Measurements from ENCODE around the gene NLGN1.
"Not testable (repeated sequence)": the region's sequence is repeated elsewhere in the genome, so short reads cannot be mapped to it uniquely, and the experiment has no call there.

Gene NLGN1

GRCh38 chr3:174220775-174221554, 823.4 kb downstream of the NLGN1 start:
- no peak for DNase-seq (ENCODE audit: low read depth)

DNA sequence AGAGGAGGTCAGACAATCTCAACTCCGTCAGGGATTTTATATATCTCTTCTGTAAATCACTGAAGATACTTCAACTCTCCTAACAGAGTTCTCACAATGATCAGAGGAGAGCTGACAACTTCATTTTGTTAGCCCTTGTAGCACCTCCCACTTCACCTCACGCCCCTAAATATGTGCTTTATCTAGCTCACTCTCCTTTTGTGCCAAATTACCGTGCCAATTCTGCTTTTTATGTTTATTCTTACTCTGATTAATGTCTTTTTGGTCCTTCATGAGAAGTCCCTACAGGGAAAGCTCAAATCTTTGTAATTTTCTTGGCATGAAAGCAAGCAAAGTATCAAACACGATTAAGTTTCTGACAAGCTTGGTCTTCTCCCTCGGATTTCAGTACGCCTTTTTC, 825.5 kb downstream of the NLGN1 start:
- DNase-seq (ENCODE audit: low read depth): no peak

DNA sequence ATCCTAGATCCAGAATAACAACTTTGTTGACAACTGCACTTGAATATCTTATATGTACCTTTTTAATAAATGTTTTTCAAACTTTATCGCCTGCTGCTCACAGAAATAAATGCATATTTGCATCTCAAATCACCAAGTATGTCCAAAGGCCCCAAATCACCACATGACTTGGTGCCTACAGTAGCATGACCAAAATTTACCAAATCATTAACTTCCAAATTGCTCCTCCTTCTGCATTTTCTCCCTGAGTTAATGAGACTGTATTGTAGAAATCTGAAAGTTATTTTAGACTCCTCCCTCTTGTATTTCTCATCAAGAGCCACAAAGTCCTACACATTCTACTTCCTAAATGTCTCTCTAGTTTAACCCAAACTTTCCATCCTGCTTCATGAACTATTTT, 826.1 kb downstream of the NLGN1 start:
- no peak for DNase-seq (ENCODE audit: low read depth)

GRCh38 chr3:174229916-174230315, 832.4 kb downstream of the NLGN1 start:
- DNase-seq (ENCODE audit: low read depth): no peak

- DNase-seq (ENCODE audit: low read depth): not testable (repeated sequence)
Observed at GRCh38 chr3:174232028-174232657, 834.6 kb downstream of the NLGN1 start.

GRCh38 chr3:174232658-174233429, 835.3 kb downstream of the NLGN1 start:
- DNase-seq (ENCODE audit: low read depth): no peak

- no peak for DNase-seq (ENCODE audit: low read depth)
Observed at GRCh38 chr3:174233511-174233910, 836.0 kb downstream of the NLGN1 start.

DNA sequence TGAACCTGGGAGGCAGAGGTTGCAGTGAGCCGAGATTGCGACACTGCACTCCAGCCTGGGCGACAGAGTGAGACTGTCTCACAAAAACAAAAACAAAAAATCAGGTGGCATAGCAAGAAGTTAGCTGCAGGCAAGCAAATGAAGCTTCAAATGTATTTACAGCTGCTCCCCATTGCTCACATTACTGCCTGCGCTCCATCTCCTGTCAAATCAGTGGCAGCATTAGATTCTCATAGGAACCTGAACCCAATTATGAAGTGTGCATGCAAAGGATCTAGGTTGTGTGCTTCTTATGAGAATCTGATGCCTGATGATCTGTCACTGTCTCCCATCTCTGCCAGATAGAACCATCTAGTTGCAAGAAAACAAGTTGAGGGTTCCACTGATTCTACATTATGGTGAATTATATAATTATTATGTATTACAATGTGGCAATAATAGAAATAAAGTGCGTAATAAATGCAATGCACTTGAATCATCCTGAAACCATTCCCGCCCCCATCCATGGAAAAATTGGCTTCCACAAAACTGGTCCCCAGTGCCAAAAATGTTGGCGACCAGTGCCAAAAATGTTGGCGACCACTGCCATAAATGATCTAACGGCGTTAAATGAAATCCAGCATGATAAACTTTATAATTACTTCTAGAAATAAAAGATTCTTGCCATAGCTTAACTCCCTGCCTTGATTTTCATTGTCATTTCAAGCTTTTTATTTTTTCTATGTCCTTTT, 844.9 kb downstream of the NLGN1 start:
- no peak for DNase-seq (ENCODE audit: low read depth)

GRCh38 chr3:174243171-174243570, 845.6 kb downstream of the NLGN1 start:
- DNase-seq (ENCODE audit: low read depth): no peak

- DNase-seq (ENCODE audit: low read depth): no peak
Observed at GRCh38 chr3:174247687-174248152, 850.2 kb downstream of the NLGN1 start.

DNA sequence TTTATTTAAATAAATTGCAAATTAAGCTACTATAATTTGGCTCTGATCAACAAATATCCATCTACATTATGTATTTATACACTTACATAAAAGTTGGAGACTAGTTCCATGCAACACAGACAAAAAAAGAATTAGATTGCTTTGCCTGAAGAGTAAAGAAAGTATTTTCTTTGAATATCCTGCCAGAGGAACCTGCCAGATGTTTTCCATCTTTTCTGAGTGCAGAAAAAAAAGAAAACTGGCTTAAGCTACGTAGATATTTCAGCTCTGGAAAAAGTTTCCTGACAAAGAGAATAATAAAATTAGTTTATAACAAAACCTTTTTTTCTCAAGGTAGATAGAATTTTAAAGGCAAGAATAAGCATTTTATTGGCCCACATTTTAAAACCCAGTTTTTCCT, 854.1 kb downstream of the NLGN1 start:
- DNase-seq (ENCODE audit: low read depth): no peak

GRCh38 chr3:174253196-174253823, 855.8 kb downstream of the NLGN1 start:
- no peak for DNase-seq (ENCODE audit: low read depth)

GRCh38 chr3:174253940-174254339, 856.4 kb downstream of the NLGN1 start:
- no peak for DNase-seq (ENCODE audit: low read depth)

- no peak for DNase-seq (ENCODE audit: low read depth)
Observed at GRCh38 chr3:174255454-174255853, 857.9 kb downstream of the NLGN1 start.

DNA sequence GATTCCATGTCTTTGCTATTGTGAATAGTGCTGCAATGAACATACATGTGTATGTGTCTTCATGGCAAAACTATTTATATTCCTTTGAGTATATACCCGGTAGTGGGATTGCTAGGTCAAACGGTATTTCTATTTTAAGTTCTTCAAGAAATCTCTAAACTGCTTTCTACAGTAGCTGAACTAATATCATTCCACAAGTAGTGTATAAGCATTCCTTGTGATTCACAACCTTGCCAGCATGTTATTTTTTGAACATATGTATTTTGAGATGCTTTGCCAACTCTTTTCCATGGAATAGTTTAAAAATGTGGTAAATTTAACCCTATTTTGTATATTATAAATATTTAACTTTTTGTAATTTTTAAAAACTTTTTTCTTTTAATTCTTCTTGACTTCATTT, 868.9 kb downstream of the NLGN1 start:
- DNase-seq (ENCODE audit: low read depth): no peak

DNA sequence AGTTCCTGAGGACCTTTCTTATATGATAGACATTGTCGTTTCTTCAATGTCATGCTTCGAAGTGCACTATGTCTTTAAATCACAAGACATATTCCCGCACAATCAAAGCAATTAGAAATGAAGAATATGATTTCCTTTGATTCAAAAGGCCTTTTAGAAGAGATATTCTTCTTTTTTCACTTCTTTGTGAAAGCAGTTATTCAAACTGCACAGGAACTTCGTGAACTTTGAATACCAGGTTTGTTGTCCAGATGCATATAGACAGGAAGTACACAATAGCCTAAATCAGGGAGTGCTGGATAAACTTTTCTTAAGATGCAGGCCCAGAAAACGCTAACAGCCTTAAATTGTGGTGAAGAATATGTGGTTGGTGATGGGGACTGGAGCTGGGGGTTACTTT, 870.5 kb downstream of the NLGN1 start:
- no peak for DNase-seq (ENCODE audit: low read depth)

- no peak for DNase-seq (ENCODE audit: low read depth)
Observed at GRCh38 chr3:174268586-174268985, 871.0 kb downstream of the NLGN1 start.

DNA sequence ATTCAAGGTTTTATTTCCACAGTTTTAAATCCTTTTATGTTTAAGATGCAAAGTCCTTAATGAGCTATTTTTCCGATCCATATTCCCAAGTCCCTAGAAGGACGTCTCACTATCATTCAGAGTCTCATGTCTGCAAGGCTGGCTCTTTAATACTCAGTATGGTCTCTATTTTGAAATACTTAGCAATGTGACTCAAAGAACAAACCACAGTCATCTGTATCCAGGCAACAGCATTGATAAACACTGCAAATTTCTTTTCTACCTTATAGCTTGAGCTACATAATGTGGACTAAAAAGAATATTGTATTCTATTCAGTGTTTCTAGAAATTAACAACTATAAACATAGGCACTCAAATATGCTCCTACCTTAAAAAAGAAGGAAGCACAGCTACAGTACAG, 873.3 kb downstream of the NLGN1 start:
- DNase-seq (ENCODE audit: low read depth): no peak

DNA sequence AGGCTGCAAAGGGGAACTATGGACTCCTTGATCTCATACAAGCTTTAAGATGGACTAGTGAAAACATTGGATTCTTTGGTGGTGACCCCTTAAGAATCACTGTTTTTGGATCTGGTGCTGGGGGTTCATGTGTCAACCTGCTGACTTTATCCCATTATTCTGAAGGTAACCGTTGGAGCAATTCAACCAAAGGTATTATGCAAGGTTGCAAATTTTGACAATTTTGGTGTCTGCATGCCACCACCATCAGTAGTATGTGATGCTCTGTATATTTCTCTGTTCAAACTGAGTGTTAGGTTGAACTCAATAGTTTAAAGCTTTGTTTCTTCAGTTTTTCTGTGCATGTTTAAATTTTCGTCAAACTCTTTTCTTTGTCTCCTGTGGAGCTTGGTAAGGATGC, 877.8 kb downstream of the NLGN1 start:
- no peak for DNase-seq (ENCODE audit: low read depth)

- no peak for DNase-seq (ENCODE audit: low read depth)
Observed at GRCh38 chr3:174276826-174277225, 879.3 kb downstream of the NLGN1 start.

DNA sequence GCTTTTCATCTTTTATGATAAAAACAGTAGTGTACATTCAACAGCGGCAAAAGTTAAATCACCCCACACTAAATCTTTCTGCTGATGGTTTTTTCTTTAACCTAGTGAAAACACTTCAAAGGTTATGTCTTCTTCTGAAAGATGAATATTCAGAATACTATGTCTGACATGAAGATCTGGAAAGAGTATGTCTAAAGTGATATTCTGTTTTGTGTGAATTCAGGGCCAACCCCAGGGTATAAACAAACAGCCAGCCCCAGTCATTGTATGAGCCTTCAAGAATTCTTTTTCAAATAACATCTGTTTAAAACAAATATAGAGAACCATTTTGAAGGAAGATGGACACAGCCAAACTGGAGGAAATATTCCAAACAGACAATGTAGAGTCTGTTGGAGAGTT, 880.5 kb downstream of the NLGN1 start:
- no peak for DNase-seq (ENCODE audit: low read depth)

DNA sequence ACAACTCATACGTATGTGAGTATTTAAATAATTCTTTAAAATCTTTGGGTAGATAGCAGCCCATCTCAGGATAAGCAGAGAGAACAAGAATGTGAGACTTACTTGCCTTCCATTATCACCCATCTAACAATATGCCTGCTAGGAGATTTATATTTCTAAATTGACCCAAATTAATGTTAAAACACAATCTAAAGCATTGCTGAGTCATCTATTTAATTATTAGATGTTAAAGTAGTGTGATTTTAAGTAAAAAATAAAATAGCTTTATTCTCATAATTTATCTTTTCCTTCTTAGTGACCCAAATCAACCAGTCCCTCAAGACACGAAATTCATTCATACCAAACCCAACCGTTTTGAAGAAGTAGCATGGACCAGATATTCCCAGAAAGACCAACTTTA, 882.6 kb downstream of the NLGN1 start:
- DNase-seq (ENCODE audit: low read depth): no peak
